Heart left ventricle (tissue), 16 donors: ENCODE data around the gene A3GALT2. TPM values are rescaled to one million over a fixed set of nuclear protein-coding genes. Genes with fewer than 3 reads are reported as not detected.
A peak's percentile ranks its signal among the peaks of the same experiment; 100 is the strongest.

ENCODE experiments used
- ATAC-seq, 4 donors: fragments of 200-7000 bp; cut with Tn5 transposase; one replicate each; pipeline ENCODE4 v1.9.1; 2020 to 2022; ENCODE audit warnings: moderate library complexity in 4 of 4, mild to moderate bottlenecking in 3 of 4, moderate number of reproducible peaks in 1 of 4
- DNase-seq, 5 donors: peaks; one replicate each; pipeline ENCODE4 v3.0.0-alpha.2; 2020
- H3K27ac ChIP-seq, 12 donors: fragments of 200-600 bp; sonication (generic) in 4 of 12; one replicate each; pipeline versions ENCODE4 v1.5.0 to v1.8.0; 2016 to 2022; ENCODE audit warnings: mild to moderate bottlenecking in 2 of 12
- H3K27me3 ChIP-seq, 9 donors: fragments of 200-600 bp; sonication (generic) in 2 of 9; one replicate each; pipeline versions ENCODE4 v1.5.1 to v1.8.0; 2016 to 2022; ENCODE audit warnings: mild to moderate bottlenecking in 3 of 9
- H3K36me3 ChIP-seq, 9 donors: fragments of 200-600 bp; sonication (generic) in 2 of 9; one replicate each; pipeline versions ENCODE4 v1.5.0 to v1.8.0; 2018 to 2022; ENCODE audit warnings: mild to moderate bottlenecking in 2 of 9
- H3K4me1 ChIP-seq, 12 donors: fragments of 200-600 bp; sonication (generic) in 4 of 12; one replicate each; pipeline versions ENCODE4 v1.5.0 to v1.8.0; 2016 to 2022; ENCODE audit warnings: mild to moderate bottlenecking in 3 of 12
- H3K4me3 ChIP-seq, 12 donors: fragments of 200-600 bp; sonication (generic) in 4 of 12; one replicate each; pipeline versions ENCODE4 v1.5.0 to v1.8.0; 2017 to 2022; ENCODE audit warnings: mild to moderate bottlenecking in 9 of 12, moderate library complexity in 4 of 12
- H3K9me3 ChIP-seq, 12 donors: fragments of 200-600 bp; sonication (generic) in 4 of 12; one replicate each; pipeline versions ENCODE4 v1.5.0 to v1.8.0; 2016 to 2022; ENCODE audit warnings: mild to moderate bottlenecking in 1 of 12
- CTCF ChIP-seq, 12 donors: fragments of 200-600 bp; sonication (generic) in 4 of 12; IDR thresholded peaks; one replicate each; pipeline versions ENCODE4 v1.5.0 to v1.8.0; 2018 to 2022; ENCODE audit warnings: antibody characterized with exemption in 12 of 12, mild to moderate bottlenecking in 5 of 12
- POLR2A ChIP-seq, 2 donors: fragments of 450-650 bp; IDR thresholded peaks; one replicate each; pipeline ENCODE4 v1.6.1; 2017; ENCODE audit warnings: antibody characterized with exemption in 2 of 2, mild to moderate bottlenecking in 2 of 2, moderate library complexity in 2 of 2
- WGBS, 4 donors: extraction: QIAGEN DNeasy Blood & Tissue Kit in 2 of 4; methylation state at CpG; one replicate each; pipeline versions ENCODE4 v1.1.5 to v1.1.7; 2013 to 2018; 5-methylcytosine and 5-hydroxymethylcytosine counted together
- intact Hi-C, 10 donors: fragments of 100-400 bp; cut with DNase I; formaldehyde crosslinking; loops; one replicate each; pipeline versions ENCODE4 v1.11.1 to v1.14.2; 2022
- polyA plus RNA-seq, 2 donors: library from polyadenylated mRNA; stranded (reverse); fragments of 200-250 nt; gene quantifications; one replicate each; pipeline ENCODE4 v1.2.3, GENCODE V29; 2013
- total RNA-seq, 9 donors: library from RNA; depleted of rRNA in 2 of 9; stranded (reverse); fragments of >200 nt in 2 of 9; fragmentation: NEBNext Ultra II Directional in 3 of 9; extraction: Animal tissue kit (Norgen Biotek cat#: 25700) in 3 of 9; gene quantifications; one replicate each; pipeline versions ENCODE4 v1.1.0 to v1.2.4, GENCODE V29; 2016 to 2023
- donor health status: ischemic (EF 13 %, LVEDD 7.1; RV severe dilation, severe dysfunction).
- donor health status: healthy with polysubstance abuse.
- donor health status: DM: no; HTN: yes; CAD: no.
- donor health status: DM: no; HTN: no; CAD: no.
- donor health status: ischemic (EF 25% LVEDD 6.9; RV normal size, moderate dysfunction).
- donor health status: ischemic (EF 25% LVEDD 5.7; RV mildly dilated, moderate dysfunction).
- donor health status: healthy.
- donor health status: DM: yes; HTN: yes; CAD: no.
- donor health status: ischemic (EF 35%, LVEDD 5.7; RV mildly dilated, moderate dysfunction).
- donor health status: nonischemic (EF 11% LVEDD 7.7; RV severe dilation, severe dysfunction).
- donor health status: DM: yes; HTN: yes; CAD: no.
- donor health status: PGD.
- donor health status: ischemic (EF 29% LVEDD 5.4; RV normal size, mild dysfunction).
- donor health status: nonischemic (EF 23%, LVEDD 6.1; RV moderate dilation, normal function).

A3GALT2 gene
- total and polyA plus RNA-seq, 11 donors, result 0.40 TPM; not detected in 10

GRCh38 chr1:33287317-33287716 lies 33.6 kb downstream of the A3GALT2 start:
- intact Hi-C loops, result no loop called here
- Histone ChIP-seq H3K4me1 (peaks cover 0 to 42% (median 21%) of the 10 kb centered on the region in 12 donors), H3K9me3 (no peaks in the 10 kb centered on the region), H3K27ac (peak overlapping the region in 3 of 12 donors; percentile 22 to 49 (median 25)), H3K27me3 (no peaks in the 10 kb centered on the region), H3K4me3 (no peak overlapping the region), H3K36me3 (peaks cover 0 to 59% (median 48%) of the 10 kb centered on the region in 9 donors)
- ATAC-seq (no peak), DNase-seq (peak in 1 of 5 donors; percentile 1)
- WGBS, 4 donors, result 45 to 72% (median 55%) methylated on average over 2 of the region's 2 CpGs
- TF ChIP-seq POLR2A (IDR thresholded peaks at IDR 0.05), result no peak
- TF ChIP-seq CTCF (IDR thresholded peaks at IDR 0.05), result no peak

GRCh38 chr1:33286451-33287185 lies 34.3 kb downstream of the A3GALT2 start:
- intact Hi-C loops, result no loop called here
- ATAC-seq (no peak), DNase-seq (peak in 1 of 5 donors; percentile 15)
- H3K4me3 ChIP-seq, result no peak overlapping the region
- peaks cover 0 to 66% (median 55%) of the 10 kb centered on the region in 9 donors for H3K36me3 ChIP-seq
- peaks cover 0 to 42% (median 21%) of the 10 kb centered on the region in 12 donors for H3K4me1 ChIP-seq
- H3K9me3 ChIP-seq, result no peaks in the 10 kb centered on the region
- TF ChIP-seq CTCF (IDR thresholded peaks at IDR 0.05), result no peak
- TF ChIP-seq POLR2A (IDR thresholded peaks at IDR 0.05), result no peak
- peak overlapping the region in 3 of 12 donors; percentile 22 to 49 (median 25) for H3K27ac ChIP-seq
- no peaks in the 10 kb centered on the region for H3K27me3 ChIP-seq
- 68 to 80% (median 76%) methylated on average over 8 of the region's 8 CpGs for WGBS, 4 donors

DNA sequence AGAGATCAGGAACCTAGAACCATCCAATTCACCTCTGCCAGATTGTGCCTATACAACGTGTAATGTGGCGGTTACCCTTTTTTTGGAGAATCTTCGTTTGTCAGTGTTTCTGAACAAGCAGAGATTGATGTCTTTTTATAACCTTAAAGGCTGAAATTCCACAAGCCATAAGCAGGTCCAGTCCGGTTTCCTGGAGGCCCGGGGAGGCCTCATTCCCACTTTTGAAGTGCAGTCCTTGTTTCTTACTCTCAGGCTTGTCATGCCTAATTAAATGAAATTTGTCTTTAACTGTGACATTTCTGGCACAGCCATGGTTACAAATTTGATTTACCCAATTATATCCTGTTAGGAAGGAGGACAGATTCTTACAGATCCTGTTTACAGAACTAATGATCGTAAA lies 36.8 kb downstream of the A3GALT2 start:
- Histone ChIP-seq H3K9me3 (no peaks in the 10 kb centered on the region), H3K4me1 (peaks cover 0 to 32% (median 15%) of the 10 kb centered on the region in 12 donors), H3K27ac (no peak overlapping the region), H3K36me3 (peaks cover 0 to 90% (median 76%) of the 10 kb centered on the region in 9 donors), H3K4me3 (no peak overlapping the region), H3K27me3 (no peaks in the 10 kb centered on the region)
- no peak for TF ChIP-seq POLR2A (IDR thresholded peaks at IDR 0.05)
- no peak for TF ChIP-seq CTCF (IDR thresholded peaks at IDR 0.05)
- ATAC-seq (no peak), DNase-seq (no peak)
- intact Hi-C loops, result no loop called here
- WGBS, 4 donors, result 82 to 88% (median 86%) methylated on average over 6 of the region's 6 CpGs

- intact Hi-C loops, result no loop called here
- Histone ChIP-seq H3K27me3 (no peaks in the 10 kb centered on the region), H3K36me3 (peaks cover 0 to 98% (median 80%) of the 10 kb centered on the region in 9 donors)
Observed at GRCh38 chr1:33282791-33283190, 38.1 kb downstream of the A3GALT2 start.

More at GRCh38 chr1:33282791-33283190, 38.1 kb downstream of the A3GALT2 start:
- ATAC-seq (no peak), DNase-seq (peak in 1 of 5 donors; percentile 4)
- H3K27ac ChIP-seq, result no peak overlapping the region
- no peak overlapping the region for H3K4me3 ChIP-seq
- H3K9me3 ChIP-seq, result no peaks in the 10 kb centered on the region
- peaks cover 0 to 20% (median 11%) of the 10 kb centered on the region in 12 donors for H3K4me1 ChIP-seq
- 83 to 90% (median 87%) methylated on average over 3 of the region's 3 CpGs for WGBS, 4 donors
- TF ChIP-seq POLR2A (IDR thresholded peaks at IDR 0.05) (no peak), CTCF (IDR thresholded peaks at IDR 0.05) (no peak)
